ENCODE data around the gene PI4KA.
"Not testable (repeated sequence)": the region's sequence is repeated elsewhere in the genome, so short reads cannot be mapped to it uniquely, and the experiment has no call there.

Gene PI4KA

DNA sequence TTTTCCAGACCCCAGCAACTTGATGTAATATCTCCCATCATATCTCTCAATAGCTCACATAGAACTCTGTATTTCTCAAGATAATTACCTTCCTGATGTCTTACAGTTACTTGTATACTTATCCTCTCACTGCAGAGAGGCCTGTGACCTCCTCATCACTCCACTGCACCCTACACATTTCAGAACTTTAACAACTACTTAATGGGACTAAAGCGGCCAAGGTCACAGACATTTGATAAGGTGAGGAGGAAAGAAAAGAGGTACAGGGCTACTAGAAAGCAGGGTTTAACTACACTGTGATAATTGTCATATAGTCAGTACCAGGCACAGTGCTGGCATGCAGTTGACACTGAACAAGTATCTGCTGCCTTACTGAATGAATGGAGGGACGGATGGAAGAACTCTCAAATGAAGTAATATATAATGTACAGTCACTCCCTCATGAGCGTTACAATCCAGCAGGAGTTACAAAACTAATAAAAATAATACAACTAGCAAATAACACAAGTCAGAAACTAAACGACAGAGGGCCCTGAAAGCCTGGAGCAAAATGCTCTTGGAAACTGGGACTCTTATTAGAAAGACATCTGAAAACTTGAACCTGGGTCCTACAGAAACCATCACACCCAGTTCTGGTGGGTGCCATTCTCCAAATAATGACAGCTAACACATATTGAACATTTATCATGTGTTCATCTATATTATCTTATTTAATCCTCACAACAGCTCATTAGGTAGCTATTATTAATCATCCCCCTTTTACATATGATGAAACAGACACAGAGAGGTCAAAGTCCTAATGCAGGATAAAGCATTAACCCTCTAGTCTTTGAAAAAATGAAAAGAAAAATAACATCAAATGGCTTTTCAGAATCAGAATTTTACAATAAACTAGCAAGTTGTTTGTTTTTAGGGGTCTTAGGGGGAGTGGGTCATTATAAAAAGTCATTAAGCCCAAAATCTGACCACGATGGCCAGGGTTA lies 14.3 kb downstream of the PI4KA start:
- DNase-seq, result no peak

DNA sequence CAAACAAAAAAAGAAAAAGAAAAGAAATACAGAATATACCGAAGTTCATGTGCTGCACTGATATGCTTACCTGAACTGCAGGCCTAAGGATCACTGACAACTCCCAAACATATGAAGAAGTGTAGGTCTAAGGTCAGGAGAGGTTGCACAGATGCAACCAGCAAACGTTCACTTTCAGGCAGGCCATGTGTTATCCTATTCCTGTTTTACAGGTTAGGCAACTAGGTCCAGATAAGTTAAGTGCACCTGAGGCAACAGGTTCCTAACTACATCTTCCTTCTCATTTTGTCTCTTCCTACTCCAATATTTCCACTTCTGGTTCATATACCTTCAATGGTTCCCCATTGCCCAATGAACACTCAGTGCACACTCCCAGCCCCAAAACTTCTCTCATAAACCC lies 15.1 kb downstream of the PI4KA start:
- no peak for DNase-seq

- DNase-seq, result no peak
These were observed 17.8 kb downstream of the PI4KA start for GRCh38 chr22:20840646-20841371.

- no peak for DNase-seq
These were observed 18.6 kb downstream of the PI4KA start for GRCh38 chr22:20839837-20840645.

DNA sequence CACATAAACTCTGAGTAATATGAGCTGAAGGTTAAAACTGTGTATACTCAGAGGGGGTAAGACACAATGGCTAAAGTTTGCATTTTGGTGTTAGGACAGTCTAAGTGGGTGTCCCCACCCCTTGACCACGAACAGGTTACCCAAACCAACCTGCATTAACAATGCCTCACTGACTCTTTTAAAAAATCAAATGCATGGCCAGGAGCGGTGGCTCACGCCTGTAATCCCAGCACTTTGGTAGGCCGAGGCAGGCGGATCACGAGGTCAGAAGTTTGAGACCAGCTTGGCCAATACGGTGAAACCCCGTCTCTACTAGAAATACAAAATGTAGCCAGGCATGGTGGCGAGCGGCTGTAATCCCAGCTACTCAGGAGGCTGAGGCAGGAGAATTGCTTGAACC lies 19.3 kb downstream of the PI4KA start:
- DNase-seq, result not testable (repeated sequence)

DNA sequence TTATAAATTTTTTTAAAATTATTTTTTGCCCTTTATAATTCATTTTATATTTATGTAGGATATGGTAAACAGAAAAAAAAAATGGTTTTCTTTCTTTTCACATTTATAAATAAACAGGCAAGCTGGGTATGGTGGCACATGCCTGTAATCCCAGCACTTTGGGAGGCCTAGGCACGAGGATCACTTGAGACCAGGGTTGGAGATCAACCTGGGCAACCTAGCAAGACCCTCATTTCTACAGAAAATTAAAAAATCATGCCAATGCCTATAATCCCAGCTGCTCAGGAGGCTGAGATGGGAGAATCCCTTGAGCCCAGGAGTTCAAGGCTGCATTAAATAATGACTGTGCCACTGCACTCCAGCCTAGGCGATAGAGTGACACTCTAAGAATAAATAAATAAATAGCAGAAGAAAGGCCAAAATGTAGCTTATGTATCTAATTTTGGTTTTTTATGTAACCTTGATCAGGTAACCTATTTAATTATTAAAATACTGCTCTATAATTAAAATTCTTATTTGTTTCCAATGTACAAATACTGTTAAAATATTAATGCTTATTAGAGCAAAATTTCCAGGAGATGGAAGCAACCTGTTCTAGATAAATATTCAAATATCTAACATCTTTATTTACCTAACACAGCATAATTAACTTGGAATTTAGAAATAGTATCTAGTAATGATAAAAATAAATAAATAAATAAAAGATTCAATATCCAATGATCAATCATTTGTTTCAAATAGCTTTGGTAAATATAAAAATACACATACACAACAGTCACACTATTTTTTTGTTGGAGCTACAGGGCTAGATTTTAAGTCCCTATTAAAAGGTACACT lies 21.4 kb downstream of the PI4KA start:
- DNase-seq, result no peak

DNA sequence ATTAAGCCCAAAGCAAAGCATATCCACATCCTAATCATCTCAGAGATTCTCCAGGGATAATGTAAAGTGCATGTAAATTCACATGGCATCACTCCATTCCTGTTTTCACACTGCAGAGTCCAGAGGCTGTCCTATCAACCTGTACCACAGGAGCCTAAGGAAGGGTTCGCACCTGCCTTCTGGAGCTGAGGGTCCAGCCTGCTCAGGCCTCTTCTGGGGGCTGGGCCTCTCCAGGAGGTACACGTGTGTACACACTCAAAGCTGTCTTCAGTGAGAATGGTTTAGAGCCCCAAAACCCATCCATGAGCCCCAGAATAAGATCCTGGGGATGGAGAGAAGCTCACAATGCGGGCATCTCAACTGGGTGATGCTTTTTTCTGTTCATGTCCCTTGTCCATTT lies 23.9 kb downstream of the PI4KA start:
- no peak for DNase-seq

DNA sequence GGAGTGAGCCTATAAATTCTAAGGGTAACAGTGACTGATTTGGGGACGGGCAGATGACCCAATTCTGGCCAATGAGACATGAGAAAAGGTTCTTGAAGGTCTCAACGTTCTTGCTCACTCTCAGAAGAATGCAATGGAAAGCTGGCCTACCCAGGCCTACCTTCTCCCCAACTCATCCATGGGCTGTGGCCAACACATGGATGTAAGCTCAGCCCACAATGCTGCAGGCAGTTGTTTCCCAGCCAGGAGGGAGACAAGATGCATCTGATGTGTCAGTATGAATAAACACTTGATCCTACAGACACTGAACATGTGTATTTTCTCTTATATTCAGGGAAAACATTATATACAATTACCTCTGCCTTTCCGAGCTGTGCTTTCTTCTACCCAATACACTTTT lies 24.4 kb downstream of the PI4KA start:
- no peak for DNase-seq

DNA sequence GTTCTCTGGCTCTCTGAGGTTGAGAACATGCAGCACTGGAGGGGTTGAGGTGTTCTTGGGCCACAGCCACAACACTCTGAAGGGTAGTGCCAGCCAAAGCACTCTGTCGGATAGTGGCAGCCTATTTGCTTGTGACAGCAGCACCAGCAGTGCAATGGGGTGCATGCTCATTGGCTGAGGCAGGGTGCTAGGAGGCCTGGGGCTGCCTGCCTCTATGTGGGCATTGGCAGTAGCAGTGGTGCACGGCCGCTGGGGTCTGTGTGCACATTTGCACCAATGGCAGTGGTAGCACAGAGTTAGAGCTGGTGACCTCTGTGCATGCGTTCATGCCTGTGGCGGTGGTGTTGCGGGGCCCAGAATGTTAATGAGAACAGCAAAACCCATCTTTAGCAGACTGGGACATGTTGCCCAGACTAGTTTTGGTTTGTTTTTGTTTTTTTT lies 25.4 kb downstream of the PI4KA start:
- DNase-seq, result no peak

DNA sequence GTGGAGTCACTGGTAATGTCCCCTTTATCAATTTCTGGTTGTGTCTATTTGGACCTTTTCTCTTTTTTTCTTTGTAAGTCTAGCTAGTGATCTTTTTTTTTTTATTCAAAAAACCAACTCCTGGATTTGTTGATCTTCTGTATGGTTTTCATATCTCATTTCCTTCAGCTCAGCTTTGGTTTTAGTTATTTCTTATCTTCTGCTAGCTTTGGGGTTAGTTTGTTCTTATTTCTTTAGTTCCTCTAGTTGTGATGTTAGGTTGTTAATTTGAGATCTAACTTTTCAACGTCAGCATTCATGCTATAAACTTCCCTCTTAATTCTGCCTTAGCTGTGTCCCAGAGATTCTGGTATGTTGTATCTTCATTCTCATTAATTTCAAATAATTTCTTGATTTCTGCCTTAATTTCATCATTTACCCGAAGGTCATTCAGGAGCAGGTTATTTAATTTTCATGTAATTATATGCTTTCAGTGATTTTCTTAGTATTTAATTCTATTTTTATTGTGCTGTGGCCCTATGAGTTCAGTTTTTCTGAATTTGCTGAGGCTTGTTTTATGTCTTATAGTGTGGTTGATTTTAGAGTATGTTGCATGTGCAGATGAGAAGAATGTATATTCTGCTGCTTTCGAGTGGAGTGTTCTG lies 29.0 kb downstream of the PI4KA start:
- no peak for DNase-seq

DNA sequence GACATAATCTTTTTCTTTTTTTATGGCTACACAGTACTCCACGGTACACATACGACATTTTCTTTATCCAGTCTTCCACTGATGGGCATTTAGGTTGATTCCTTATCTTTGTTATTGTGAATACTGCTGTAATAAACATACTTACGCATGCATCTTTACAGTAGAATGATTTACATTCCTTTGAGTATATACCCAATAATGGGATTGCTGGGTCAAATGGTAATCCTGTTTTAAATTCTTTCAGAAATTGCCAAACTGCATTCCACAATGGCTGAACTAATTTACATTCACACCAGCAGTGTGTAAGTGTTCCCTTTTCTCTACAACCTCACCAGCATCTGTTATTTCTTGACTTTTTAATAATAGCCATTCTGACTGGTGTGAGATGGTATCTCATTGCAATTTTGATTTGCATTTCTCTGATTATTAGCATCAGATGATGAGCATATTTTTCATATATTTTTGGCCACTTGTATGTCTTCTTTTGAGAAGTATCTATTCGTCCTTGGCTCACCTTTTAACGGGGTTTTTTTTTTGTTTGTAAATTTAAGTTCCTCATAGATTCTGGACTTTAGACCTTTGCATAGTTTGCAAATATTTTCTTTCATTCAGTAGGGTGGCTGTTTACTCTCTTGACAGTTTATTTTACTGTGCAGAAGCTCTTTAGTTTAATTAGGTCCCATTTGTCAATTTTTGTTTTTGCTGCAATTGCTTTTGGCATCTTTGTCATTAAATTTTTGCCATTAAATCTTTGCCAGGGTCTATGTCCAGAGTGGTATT lies 32.0 kb downstream of the PI4KA start:
- DNase-seq, result not testable (repeated sequence)

- no peak for DNase-seq
These were observed 33.0 kb downstream of the PI4KA start for GRCh38 chr22:20825624-20826023.

- not testable (repeated sequence) for DNase-seq
These were observed 33.4 kb downstream of the PI4KA start for GRCh38 chr22:20825216-20825615.

DNA sequence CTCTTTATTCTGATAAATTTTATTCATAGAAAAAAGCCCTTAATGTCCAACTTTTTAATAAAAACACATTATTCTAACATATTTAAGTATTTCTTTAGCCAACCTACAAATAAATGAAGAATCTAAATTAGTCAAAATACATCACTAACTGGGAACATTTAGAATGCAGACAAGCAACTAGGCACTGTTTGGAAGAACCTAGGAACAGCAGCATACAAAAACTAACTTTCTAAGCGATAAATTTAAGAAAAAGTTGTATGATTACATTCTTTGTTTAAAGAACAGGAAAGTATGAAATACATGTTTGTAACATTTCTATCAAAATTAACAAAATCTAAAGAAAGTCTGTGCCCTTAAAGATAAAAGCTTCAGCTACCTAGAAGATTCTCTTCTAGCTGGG lies 35.3 kb downstream of the PI4KA start:
- DNase-seq, result no peak

GRCh38 chr22:20822240-20822639 lies 36.4 kb downstream of the PI4KA start:
- no peak for DNase-seq

GRCh38 chr22:20821717-20822239 lies 36.8 kb downstream of the PI4KA start:
- DNase-seq, result not testable (repeated sequence)

- DNase-seq, result no peak
These were observed 39.1 kb downstream of the PI4KA start for GRCh38 chr22:20819471-20819870.

- no peak for DNase-seq
These were observed 40.1 kb downstream of the PI4KA start for GRCh38 chr22:20818471-20818870.

DNA sequence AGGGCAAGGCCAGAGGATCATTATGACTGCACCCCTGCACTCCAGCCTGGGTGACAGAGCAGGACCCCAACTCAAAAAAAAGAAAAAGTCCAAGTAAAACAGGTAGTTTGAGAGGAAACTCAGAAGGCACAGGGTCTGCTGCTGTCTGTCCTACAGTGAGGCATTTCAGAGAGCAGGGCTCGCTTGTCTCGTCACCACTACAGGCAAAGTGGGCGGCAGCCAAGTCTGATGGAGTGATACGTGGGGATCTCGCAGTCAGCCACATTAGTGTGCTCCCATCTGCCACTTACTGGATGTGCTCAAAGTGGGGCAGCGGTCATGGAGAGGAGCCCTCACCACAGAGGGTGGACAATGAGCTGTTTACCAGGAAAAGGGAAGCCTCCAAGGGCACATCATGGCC lies 42.1 kb downstream of the PI4KA start:
- DNase-seq, result no peak

DNA sequence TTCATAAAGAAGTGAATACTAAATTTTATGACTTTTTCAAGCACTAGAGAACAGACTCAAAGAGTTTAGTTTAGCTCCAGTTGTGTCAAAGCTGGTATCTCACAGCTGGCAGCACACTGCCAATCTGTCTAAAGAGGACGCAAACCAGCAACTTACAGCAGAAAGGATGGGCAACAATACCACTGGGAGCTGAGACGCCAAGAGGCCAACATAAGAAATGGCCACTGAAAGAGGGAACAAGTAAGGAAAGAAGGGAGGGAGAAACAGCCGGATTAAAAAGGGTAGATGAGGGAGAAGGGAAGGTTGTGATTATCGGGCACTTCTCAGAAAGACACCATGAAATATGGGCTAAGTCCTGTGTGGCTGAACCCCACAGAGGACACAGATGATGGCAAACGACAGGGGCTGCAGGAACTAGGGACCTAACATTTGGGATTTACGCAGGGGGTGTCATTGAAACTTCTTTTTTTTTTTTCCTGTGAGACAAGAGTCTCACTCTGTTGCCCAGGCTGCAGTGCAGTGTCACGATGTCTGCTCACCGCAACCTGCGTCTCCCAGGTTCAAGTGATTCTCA lies 43.0 kb downstream of the PI4KA start:
- DNase-seq, result no peak
